NT2/D1 (cell line): ENCODE results near the gene REN.

Experiments
- SUZ12 ChIP-seq: IDR thresholded peaks from 2 replicates; pipeline ENCODE4 v1.6.1; 2011; ENCODE audit not compliant: insufficient read length, insufficient read depth; ENCODE audit errors: extremely low read depth
- ZNF274 ChIP-seq: IDR thresholded peaks from 2 replicates; pipeline ENCODE4 v1.6.1; 2011; ENCODE audit warnings: mild to moderate bottlenecking, low read depth, low read length

- TF ChIP-seq SUZ12 = no peak
- no peak for TF ChIP-seq ZNF274
Measured at GRCh38 chr1:204124639-204125038, 41.5 kb downstream of the REN start.
